Mesendoderm (in vitro differentiated cells): ENCODE results near the gene DRAXIN.

ENCODE experiments used
- DNase-seq: peaks from one replicate; pipeline ENCODE4 v3.0.0; 2013
- H2AK5ac ChIP-seq: 2 replicates; pipeline ENCODE4 v1.6.1; 2013; ENCODE audit warnings: low read length, inconsistent platforms
- H2BK120ac ChIP-seq: 2 replicates; pipeline ENCODE4 v1.6.1; 2013; ENCODE audit warnings: low read depth, mild to moderate bottlenecking, low read length, moderate library complexity, mixed read lengths
- H2BK15ac ChIP-seq: replicated peaks from 2 replicates; pipeline ENCODE4 v1.6.1; 2013; ENCODE audit warnings: low read depth, mild to moderate bottlenecking, moderate library complexity
- H2BK5ac ChIP-seq: 2 replicates; pipeline ENCODE4 v1.6.1; 2013; ENCODE audit warnings: low read length, inconsistent platforms
- H3K18ac ChIP-seq: 2 replicates; pipeline ENCODE4 v1.6.1; 2013; ENCODE audit warnings: mild to moderate bottlenecking, low read length, mixed read lengths
- H3K23ac ChIP-seq: one replicate; pipeline ENCODE4 v1.6.1; 2013; ENCODE audit warnings: low read length
- H3K27ac ChIP-seq: 2 replicates; pipeline ENCODE4 v1.5.1; 2013; ENCODE audit warnings: low read depth, mild to moderate bottlenecking, inconsistent platforms, low read length, moderate library complexity
- H3K27me3 ChIP-seq: 2 replicates; pipeline ENCODE4 v1.6.1; 2013; ENCODE audit warnings: low read length, control low read depth, mild to moderate bottlenecking, inconsistent platforms; ENCODE audit not compliant: insufficient read depth, poor library complexity
- H3K36me3 ChIP-seq: 2 replicates; pipeline ENCODE4 v1.6.1; 2013; ENCODE audit warnings: low read length, inconsistent platforms; ENCODE audit not compliant: control insufficient read depth, insufficient read depth
- H3K4ac ChIP-seq: one replicate; pipeline ENCODE4 v1.6.1; 2013; ENCODE audit warnings: low read depth, mild to moderate bottlenecking, low read length, moderate library complexity
- H3K4me1 ChIP-seq: 2 replicates; pipeline ENCODE4 v1.6.1; 2013; ENCODE audit warnings: low read depth, low read length, inconsistent platforms; ENCODE audit not compliant: control insufficient read depth
- H3K4me2 ChIP-seq: 2 replicates; pipeline ENCODE4 v1.6.1; 2013; ENCODE audit warnings: low read length
- H3K4me3 ChIP-seq: 2 replicates; pipeline ENCODE4 v1.5.1; 2013; ENCODE audit warnings: mild to moderate bottlenecking, low read length
- H3K56ac ChIP-seq: one replicate; pipeline ENCODE4 v1.6.1; 2013; ENCODE audit warnings: low read length
- H3K79me1 ChIP-seq: 2 replicates; pipeline ENCODE4 v1.6.1; 2013; ENCODE audit warnings: low read length, inconsistent platforms
- H3K79me2 ChIP-seq: 2 replicates; pipeline ENCODE4 v1.6.1; 2013; ENCODE audit warnings: mild to moderate bottlenecking, low read length; ENCODE audit not compliant: control insufficient read depth, insufficient read depth
- H3K9ac ChIP-seq: 2 replicates; pipeline ENCODE4 v1.6.1; 2013; ENCODE audit warnings: low read length, inconsistent platforms
- H4K5ac ChIP-seq: one replicate; pipeline ENCODE4 v1.6.1; 2013; ENCODE audit warnings: low read length
- H4K8ac ChIP-seq: one replicate; pipeline ENCODE4 v1.6.1; 2013; ENCODE audit warnings: low read depth, mild to moderate bottlenecking, control low read depth, low read length, moderate library complexity
- whole genome bisulfite sequencing: extraction: QIAGEN DNeasy Blood & Tissue Kit; methylation state at CpG from one replicate; pipeline ENCODE4 v1.1.7; 2013; ENCODE audit warnings: low lambda C conversion rate, missing lambda C conversion rate; ENCODE audit not compliant: insufficient coverage; ENCODE audit errors: extremely low coverage; 5-methylcytosine and 5-hydroxymethylcytosine counted together

Gene DRAXIN

DNA sequence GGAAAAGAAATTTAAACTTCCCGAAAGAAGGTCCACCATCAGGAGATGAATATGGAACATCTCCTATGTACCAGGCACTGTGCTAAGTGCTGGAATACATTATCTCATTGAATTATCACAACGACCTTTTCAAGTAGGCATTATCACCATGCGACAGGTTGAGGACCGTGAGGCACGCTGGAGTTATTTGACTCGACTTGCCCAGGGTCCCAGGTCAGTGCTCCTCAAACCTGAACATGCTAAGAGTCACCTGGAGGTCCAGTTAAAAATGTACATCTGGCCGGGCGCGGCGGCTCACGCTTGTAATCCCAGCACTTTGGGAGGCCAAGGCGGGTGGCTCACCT lies 28.5 kb downstream of the DRAXIN start:
- no peak overlapping the region for H2AK5ac ChIP-seq
- H2BK15ac ChIP-seq, result no peak overlapping the region
- no peak overlapping the region for H3K23ac ChIP-seq
- H4K8ac ChIP-seq, result no peak overlapping the region
- no peaks in the 10 kb centered on the region for H3K79me2 ChIP-seq
- no peak overlapping the region for H3K4me3 ChIP-seq
- WGBS, result no CpG with 5 or more reads among the region's 12 CpGs
- H3K56ac ChIP-seq, result no peak overlapping the region
- H2BK120ac ChIP-seq, result no peak overlapping the region
- H3K79me1 ChIP-seq, result no peaks in the 10 kb centered on the region
- no peak overlapping the region for H3K4ac ChIP-seq
- H3K36me3 ChIP-seq, result no peaks in the 10 kb centered on the region
- no peak overlapping the region for H2BK5ac ChIP-seq
- H3K18ac ChIP-seq, result no peak overlapping the region
- no peak overlapping the region for H3K4me2 ChIP-seq
- no peak overlapping the region for H3K9ac ChIP-seq
- DNase-seq, result no peak
- H3K27ac ChIP-seq, result no peak overlapping the region
- H3K4me1 ChIP-seq, result no peaks in the 10 kb centered on the region
- no peaks in the 10 kb centered on the region for H3K27me3 ChIP-seq
- H4K5ac ChIP-seq, result no peak overlapping the region

DNA sequence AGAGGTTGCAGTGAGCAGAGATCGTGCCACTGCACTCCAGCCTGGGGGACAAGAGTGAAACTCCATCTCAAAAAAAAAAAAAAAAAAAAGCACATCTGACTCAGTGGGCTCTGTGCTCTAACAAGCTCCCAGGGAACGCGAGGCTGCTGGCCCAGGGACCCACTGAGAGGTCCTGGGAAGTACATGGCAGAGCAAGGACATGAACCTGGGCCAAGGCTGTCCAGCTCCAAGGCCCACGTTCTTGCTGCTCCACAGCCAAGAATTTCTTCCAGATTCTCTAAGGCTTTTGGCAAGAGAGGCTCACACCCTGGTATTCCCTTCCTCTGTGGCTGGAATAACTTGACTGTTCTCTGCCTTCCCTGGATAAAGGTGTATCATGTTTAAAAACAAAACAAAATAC lies 29.0 kb downstream of the DRAXIN start:
- no peak overlapping the region for H2BK5ac ChIP-seq
- H3K36me3 ChIP-seq, result no peaks in the 10 kb centered on the region
- no peak overlapping the region for H2AK5ac ChIP-seq
- no peaks in the 10 kb centered on the region for H3K27me3 ChIP-seq
- H3K79me2 ChIP-seq, result no peaks in the 10 kb centered on the region
- no peak overlapping the region for H3K23ac ChIP-seq
- no peaks in the 10 kb centered on the region for H3K79me1 ChIP-seq
- no peak overlapping the region for H2BK15ac ChIP-seq
- no peak overlapping the region for H4K8ac ChIP-seq
- no peak overlapping the region for H2BK120ac ChIP-seq
- H3K4me3 ChIP-seq, result no peak overlapping the region
- H3K9ac ChIP-seq, result no peak overlapping the region
- no peaks in the 10 kb centered on the region for H3K4me1 ChIP-seq
- no CpG with 5 or more reads among the region's 4 CpGs for WGBS
- DNase-seq, result no peak
- H3K4me2 ChIP-seq, result no peak overlapping the region
- H3K27ac ChIP-seq, result no peak overlapping the region
- no peak overlapping the region for H3K18ac ChIP-seq
- no peak overlapping the region for H4K5ac ChIP-seq
- H3K56ac ChIP-seq, result no peak overlapping the region
- no peak overlapping the region for H3K4ac ChIP-seq

DNA sequence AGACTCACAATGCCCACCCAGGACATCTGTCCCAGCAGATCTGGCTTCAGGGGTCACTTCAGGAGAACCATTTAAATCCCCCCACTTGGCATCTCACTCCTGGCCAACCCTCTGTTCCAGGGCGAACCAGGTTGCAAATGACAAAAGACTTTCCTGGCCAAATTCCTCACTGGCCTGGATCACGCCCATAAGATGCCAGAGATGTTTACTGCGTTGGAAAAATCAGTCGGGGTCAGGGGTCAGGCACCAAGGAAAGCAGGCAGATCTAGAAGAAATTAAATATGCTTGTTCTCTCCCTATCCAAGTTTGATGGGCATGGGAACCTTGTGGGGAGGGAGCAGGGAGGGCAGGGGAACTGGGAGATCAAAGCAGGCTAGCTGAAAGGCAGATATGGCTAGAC lies 29.8 kb downstream of the DRAXIN start:
- H3K56ac ChIP-seq, result no peak overlapping the region
- H3K79me1 ChIP-seq, result no peaks in the 10 kb centered on the region
- H3K9ac ChIP-seq, result no peak overlapping the region
- no peak overlapping the region for H2BK15ac ChIP-seq
- H3K4me1 ChIP-seq, result no peaks in the 10 kb centered on the region
- no peak overlapping the region for H2BK120ac ChIP-seq
- no peaks in the 10 kb centered on the region for H3K79me2 ChIP-seq
- H3K23ac ChIP-seq, result no peak overlapping the region
- H3K27me3 ChIP-seq, result no peaks in the 10 kb centered on the region
- no peak for DNase-seq
- no peak overlapping the region for H3K4me3 ChIP-seq
- H4K8ac ChIP-seq, result no peak overlapping the region
- no peak overlapping the region for H3K4me2 ChIP-seq
- WGBS, result no CpG with 5 or more reads among the region's 4 CpGs
- H3K27ac ChIP-seq, result no peak overlapping the region
- H2BK5ac ChIP-seq, result no peak overlapping the region
- H3K36me3 ChIP-seq, result no peaks in the 10 kb centered on the region
- no peak overlapping the region for H3K4ac ChIP-seq
- H3K18ac ChIP-seq, result no peak overlapping the region
- no peak overlapping the region for H2AK5ac ChIP-seq
- no peak overlapping the region for H4K5ac ChIP-seq

DNA sequence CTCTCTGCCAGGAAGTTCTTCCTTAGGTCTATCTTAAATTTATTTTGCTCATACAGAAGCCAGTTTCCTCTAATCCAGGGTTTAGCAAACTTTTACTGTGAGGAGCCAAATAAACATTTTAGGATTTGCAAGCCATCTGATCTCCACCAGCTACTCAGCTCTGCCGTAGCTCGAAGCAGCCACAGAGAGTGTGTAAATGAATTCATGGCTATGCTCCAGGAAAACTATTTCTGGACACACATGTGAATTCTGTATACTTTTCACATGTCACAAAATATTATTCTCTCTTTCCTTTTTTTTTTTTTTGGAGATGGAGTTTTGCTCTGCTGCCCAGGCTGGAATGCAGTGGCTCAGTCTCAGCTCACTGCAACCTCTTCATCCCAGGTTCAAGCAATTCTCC lies 31.0 kb downstream of the DRAXIN start:
- H3K4me1 ChIP-seq, result no peaks in the 10 kb centered on the region
- no peak overlapping the region for H3K9ac ChIP-seq
- no peak overlapping the region for H3K56ac ChIP-seq
- no CpG with 5 or more reads among the region's 2 CpGs for whole genome bisulfite sequencing
- H3K36me3 ChIP-seq, result no peaks in the 10 kb centered on the region
- no peak overlapping the region for H3K23ac ChIP-seq
- no peak overlapping the region for H3K27ac ChIP-seq
- H3K4me2 ChIP-seq, result no peak overlapping the region
- H4K5ac ChIP-seq, result no peak overlapping the region
- no peaks in the 10 kb centered on the region for H3K79me1 ChIP-seq
- H2BK120ac ChIP-seq, result no peak overlapping the region
- no peak overlapping the region for H4K8ac ChIP-seq
- H2BK5ac ChIP-seq, result no peak overlapping the region
- DNase-seq, result no peak
- H3K27me3 ChIP-seq, result no peaks in the 10 kb centered on the region
- H3K79me2 ChIP-seq, result no peaks in the 10 kb centered on the region
- H3K4ac ChIP-seq, result no peak overlapping the region
- H2AK5ac ChIP-seq, result no peak overlapping the region
- H2BK15ac ChIP-seq, result no peak overlapping the region
- no peak overlapping the region for H3K4me3 ChIP-seq
- no peak overlapping the region for H3K18ac ChIP-seq

DNA sequence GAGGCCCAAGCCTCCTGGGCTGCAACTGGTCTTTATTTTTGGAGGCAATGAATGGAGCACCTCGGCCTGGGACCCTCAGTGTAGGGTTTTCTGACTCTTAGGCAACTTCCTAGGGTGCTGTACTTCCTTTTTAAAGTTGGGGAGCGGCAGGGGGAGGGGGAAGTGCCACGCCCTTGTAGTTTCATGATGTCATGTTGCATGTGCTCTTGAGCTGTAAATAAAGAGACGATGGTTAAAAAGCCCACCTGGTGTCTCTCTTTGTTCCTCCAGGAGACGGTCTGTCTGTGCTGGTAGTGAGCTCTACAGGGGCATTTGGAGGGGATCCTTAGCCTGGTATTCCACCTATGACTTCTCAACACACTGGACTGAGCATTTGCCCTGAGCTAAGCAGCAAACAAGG lies 34.1 kb downstream of the DRAXIN start:
- no peak overlapping the region for H2BK15ac ChIP-seq
- no peak for DNase-seq

DNA sequence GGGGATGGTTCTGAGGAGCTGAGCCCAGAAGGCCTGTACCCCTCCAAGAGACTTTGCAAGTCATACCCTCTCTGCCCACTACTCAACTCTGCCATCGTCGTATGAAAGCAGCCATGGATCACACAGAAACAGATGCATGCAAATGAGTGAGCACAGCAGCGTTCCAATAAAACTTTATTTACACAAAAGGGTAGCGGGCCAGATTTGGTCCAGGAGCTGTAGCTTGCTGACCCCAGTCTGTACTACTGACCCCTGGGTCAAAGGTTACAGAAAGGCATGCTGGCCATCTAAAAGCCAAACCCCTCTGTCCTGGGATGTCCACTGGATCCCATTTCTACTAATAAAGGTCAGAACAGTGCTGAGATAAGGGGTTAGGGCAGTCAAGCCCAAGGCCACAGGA lies 35.6 kb downstream of the DRAXIN start:
- Histone ChIP-seq H3K36me3 (no peaks in the 10 kb centered on the region), H3K79me1 (no peaks in the 10 kb centered on the region), H3K79me2 (no peaks in the 10 kb centered on the region), H4K8ac (no peak overlapping the region), H2AK5ac (no peak overlapping the region), H3K23ac (no peak overlapping the region), H4K5ac (no peak overlapping the region), H3K4me1 (peaks cover 7% of the 10 kb centered on the region), H3K9ac (no peak overlapping the region), H3K4ac (no peak overlapping the region), H2BK120ac (no peak overlapping the region), H2BK5ac (no peak overlapping the region), H3K56ac (no peak overlapping the region), H2BK15ac (no peak overlapping the region), H3K4me3 (no peak overlapping the region), H3K18ac (no peak overlapping the region), H3K27ac (no peak overlapping the region), H3K4me2 (no peak overlapping the region), H3K27me3 (no peaks in the 10 kb centered on the region)
- no CpG with 5 or more reads among the region's 4 CpGs for WGBS
- no peak for DNase-seq

More for the DNA sequence above, 34.1 kb downstream of the DRAXIN start:
- H2BK120ac ChIP-seq, result no peak overlapping the region
- peaks cover 4% of the 10 kb centered on the region for H3K4me1 ChIP-seq
- H2BK5ac ChIP-seq, result no peak overlapping the region
- no peaks in the 10 kb centered on the region for H3K79me1 ChIP-seq
- no peak overlapping the region for H3K9ac ChIP-seq
- no peak overlapping the region for H3K27ac ChIP-seq
- H4K8ac ChIP-seq, result no peak overlapping the region
- no peak overlapping the region for H4K5ac ChIP-seq
- H3K79me2 ChIP-seq, result no peaks in the 10 kb centered on the region
- no peaks in the 10 kb centered on the region for H3K36me3 ChIP-seq
- no peak overlapping the region for H3K4ac ChIP-seq
- H3K56ac ChIP-seq, result no peak overlapping the region
- no peak overlapping the region for H3K4me3 ChIP-seq
- no peaks in the 10 kb centered on the region for H3K27me3 ChIP-seq
- no peak overlapping the region for H3K18ac ChIP-seq
- no peak overlapping the region for H2AK5ac ChIP-seq
- WGBS, result no CpG with 5 or more reads among the region's 5 CpGs
- H3K23ac ChIP-seq, result no peak overlapping the region
- no peak overlapping the region for H3K4me2 ChIP-seq
